ENCODE results near the gene RAD23A. TPM values are rescaled to one million over a fixed set of nuclear protein-coding genes. Genes with fewer than 3 reads are reported as not detected.
"Not testable (repeated sequence)": the region's sequence is repeated elsewhere in the genome, so short reads cannot be mapped to it uniquely, and the experiment has no call there.

RAD23A gene
- total RNA-seq, 2 donors from 2014 or later = 113 to 145 TPM

- peak; percentile 80 for DNase-seq (ENCODE audit: low spot score)
- intact Hi-C loops (cut with DNase I) = no loop called here
- H3K27ac ChIP-seq = peak overlapping the region; percentile 76 to 91
- H3K36me3 ChIP-seq = no peaks in the 10 kb centered on the region
- H3K4me3 ChIP-seq = peak overlapping the region in 1 of 2 donors; percentile 10
- WGBS = 6% methylated on average over 22 of the region's 22 CpGs
- no peaks in the 10 kb centered on the region for H3K9me3 ChIP-seq
- TF ChIP-seq CTCF (IDR thresholded peaks at IDR 0.05) (peak in 1 of 4 experiments; percentile 3), POLR2AphosphoS5 (IDR thresholded peaks at IDR 0.05) (peak; percentile 46), POLR2A (IDR thresholded peaks at IDR 0.05) (no peak)
- H3K27me3 ChIP-seq (replicated peaks; ENCODE audit: insufficient read depth) = no peaks in the 10 kb centered on the region
- peaks cover 14% of the 10 kb centered on the region for H3K4me1 ChIP-seq (replicated peaks)
These were observed 32.6 kb upstream of the RAD23A start for GRCh38 chr19:12913011-12913561.

GRCh38 chr19:12913851-12914690 is 31.6 kb upstream of the RAD23A start:
- TF ChIP-seq POLR2AphosphoS5 (IDR thresholded peaks at IDR 0.05) = no peak
- no peak for TF ChIP-seq POLR2A (IDR thresholded peaks at IDR 0.05)
- TF ChIP-seq CTCF (IDR thresholded peaks at IDR 0.05) = no peak
- WGBS = 33% methylated on average over 12 of the region's 12 CpGs
- peak overlapping the region; percentile 76 to 91 for H3K27ac ChIP-seq
- no peaks in the 10 kb centered on the region for H3K36me3 ChIP-seq
- intact Hi-C loops (cut with DNase I) = no loop called here
- H3K9me3 ChIP-seq = no peaks in the 10 kb centered on the region
- H3K4me3 ChIP-seq = no peak overlapping the region
- no peak for DNase-seq (ENCODE audit: low spot score)
- no peaks in the 10 kb centered on the region for H3K27me3 ChIP-seq (replicated peaks; ENCODE audit: insufficient read depth)
- H3K4me1 ChIP-seq (replicated peaks) = peaks cover 14% of the 10 kb centered on the region

GRCh38 chr19:12915860-12916259 is 29.8 kb upstream of the RAD23A start:
- H3K27me3 ChIP-seq (replicated peaks; ENCODE audit: insufficient read depth); H3K36me3 ChIP-seq; intact Hi-C loops (cut with DNase I); DNase-seq (ENCODE audit: low spot score); H3K4me3 ChIP-seq; H3K27ac ChIP-seq; H3K9me3 ChIP-seq: not testable (repeated sequence)
- WGBS = 87% methylated on average over 4 of the region's 4 CpGs
- peaks cover 14% of the 10 kb centered on the region for H3K4me1 ChIP-seq (replicated peaks)

- no peaks in the 10 kb centered on the region for H3K27me3 ChIP-seq (replicated peaks; ENCODE audit: insufficient read depth)
- no peaks in the 10 kb centered on the region for H3K9me3 ChIP-seq
- intact Hi-C loops (cut with DNase I) = no loop called here
- WGBS = 98% methylated on average over 14 of the region's 14 CpGs
- H3K4me1 ChIP-seq (replicated peaks) = peaks cover 7% of the 10 kb centered on the region
- TF ChIP-seq CTCF (IDR thresholded peaks at IDR 0.05) (no peak), POLR2A (IDR thresholded peaks at IDR 0.05) (no peak), POLR2AphosphoS5 (IDR thresholded peaks at IDR 0.05) (no peak)
- peaks cover 3 to 8% of the 10 kb centered on the region in 2 donors for H3K36me3 ChIP-seq
- DNase-seq (ENCODE audit: low spot score) = no peak
- H3K4me3 ChIP-seq = no peak overlapping the region
- no peak overlapping the region for H3K27ac ChIP-seq
These were observed 27.4 kb upstream of the RAD23A start for GRCh38 chr19:12918253-12918652.

- intact Hi-C loops (cut with DNase I) = no loop called here
- DNase-seq (ENCODE audit: low spot score) = no peak
- no peak overlapping the region for H3K27ac ChIP-seq
These were observed 24.6 kb upstream of the RAD23A start for GRCh38 chr19:12921047-12921446.

More at GRCh38 chr19:12921047-12921446, 24.6 kb upstream of the RAD23A start:
- no peak for TF ChIP-seq CTCF (IDR thresholded peaks at IDR 0.05)
- no peak for TF ChIP-seq POLR2AphosphoS5 (IDR thresholded peaks at IDR 0.05)
- no peak for TF ChIP-seq POLR2A (IDR thresholded peaks at IDR 0.05)
- Histone ChIP-seq H3K36me3 (peaks cover 16 to 29% of the 10 kb centered on the region in 2 donors), H3K4me3 (no peak overlapping the region), H3K27me3 (replicated peaks; ENCODE audit: insufficient read depth) (no peaks in the 10 kb centered on the region), H3K9me3 (no peaks in the 10 kb centered on the region), H3K4me1 (replicated peaks) (no peaks in the 10 kb centered on the region)
- 47% methylated on average over 3 of the region's 3 CpGs for WGBS

Measured in prostate gland (tissue), 2 donors.